Neural progenitor cell (in vitro differentiated cells): Measurements from ENCODE around the gene SLC24A4. TPM values are rescaled to one million over a fixed set of nuclear protein-coding genes. Genes with fewer than 3 reads are reported as not detected.

Source experiments
- DNase-seq: peaks from one replicate; pipeline ENCODE4 v3.0.0-alpha.2; 2016; ENCODE audit warnings: low spot score
- H2AFZ ChIP-seq: fragments of 200-600 bp; sonication (generic); replicated peaks from 2 replicates; pipeline ENCODE4 v1.6.1; 2016; ENCODE audit warnings: antibody characterized with exemption
- H3F3A ChIP-seq: fragments of 200-600 bp; sonication (generic); 2 replicates; pipeline ENCODE4 v1.6.1; 2016; ENCODE audit warnings: antibody characterized with exemption, low read depth
- H3K27ac ChIP-seq: fragments of 200-600 bp; sonication (generic); 2 replicates; pipeline ENCODE4 v1.5.1; 2016; ENCODE audit warnings: mild to moderate bottlenecking
- H3K27me3 ChIP-seq: fragments of 200-600 bp; sonication (generic); 2 replicates; pipeline ENCODE4 v1.6.1; 2016; ENCODE audit warnings: mild to moderate bottlenecking, moderate library complexity
- H3K36me3 ChIP-seq: fragments of 200-600 bp; sonication (generic); 2 replicates; pipeline ENCODE4 v1.5.1; 2016
- H3K4me1 ChIP-seq: fragments of 200-600 bp; sonication (generic); 2 replicates; pipeline ENCODE4 v1.6.1; 2016; ENCODE audit warnings: mixed run types
- H3K4me2 ChIP-seq: fragments of 200-600 bp; sonication (generic); 2 replicates; pipeline ENCODE4 v1.6.1; 2016
- H3K4me3 ChIP-seq: fragments of 200-600 bp; sonication (generic); 2 replicates; pipeline ENCODE4 v1.5.1; 2016
- H3K79me2 ChIP-seq: fragments of 200-600 bp; sonication (generic); 2 replicates; pipeline ENCODE4 v1.6.1; 2016; ENCODE audit warnings: low read depth
- H3K9ac ChIP-seq: fragments of 200-600 bp; sonication (generic); 2 replicates; pipeline ENCODE4 v1.6.1; 2016
- H3K9me3 ChIP-seq: fragments of 200-600 bp; sonication (generic); 2 replicates; pipeline ENCODE4 v1.5.1; 2016; ENCODE audit warnings: low read depth
- H4K20me1 ChIP-seq: fragments of 200-600 bp; sonication (generic); 2 replicates; pipeline ENCODE4 v1.6.1; 2016; ENCODE audit warnings: low read depth
- H3K27ac Mint-ChIP-seq: 3 replicates; pipeline ENCODE4 v1.8.0; 2021; ENCODE audit warnings: mixed read lengths
- H3K27me3 Mint-ChIP-seq: 2 replicates; pipeline ENCODE4 v1.8.0; 2022; ENCODE audit warnings: low read depth, mild to moderate bottlenecking, inconsistent platforms, moderate library complexity, mixed read lengths; ENCODE audit not compliant: insufficient read depth
- H3K36me3 Mint-ChIP-seq: 3 replicates; pipeline ENCODE4 v1.8.0; 2021; ENCODE audit warnings: mixed read lengths
- H3K4me1 Mint-ChIP-seq: 3 replicates; pipeline ENCODE4 v1.8.0; 2021; ENCODE audit warnings: mixed read lengths
- H3K4me3 Mint-ChIP-seq: 3 replicates; pipeline ENCODE4 v1.8.0; 2021; ENCODE audit warnings: mild to moderate bottlenecking, moderate library complexity, mixed read lengths
- H3K9me3 Mint-ChIP-seq: 3 replicates; pipeline ENCODE4 v1.8.0; 2020; ENCODE audit warnings: mixed read lengths
- EZH2 ChIP-seq: fragments of 200-600 bp; sonication (generic); IDR thresholded peaks from 2 replicates; pipeline ENCODE4 v1.6.1; 2017; ENCODE audit warnings: antibody characterized with exemption, mild to moderate bottlenecking, moderate library complexity
- EZH2phosphoT487 ChIP-seq: fragments of 200-600 bp; sonication (generic); IDR thresholded peaks from 2 replicates; pipeline ENCODE4 v1.6.1; 2017; ENCODE audit warnings: antibody characterized with exemption
- total RNA-seq: library from RNA; depleted of rRNA; stranded (reverse); fragments of >200 nt; gene quantifications from 2 replicates; pipeline ENCODE4 v1.2.3, GENCODE V29; 2015; ENCODE audit warnings: low replicate concordance
- TF ChIP-seq, protein P1 (sequence below): fragments of 200-600 bp; sonication (generic); IDR thresholded peaks from 2 replicates; pipeline ENCODE4 v1.5.1; 2017; ENCODE audit warnings: antibody characterized with exemption, mild to moderate bottlenecking

Gene SLC24A4
- total RNA-seq, 1 donor from 2014 or later = 0.73 TPM

DNA sequence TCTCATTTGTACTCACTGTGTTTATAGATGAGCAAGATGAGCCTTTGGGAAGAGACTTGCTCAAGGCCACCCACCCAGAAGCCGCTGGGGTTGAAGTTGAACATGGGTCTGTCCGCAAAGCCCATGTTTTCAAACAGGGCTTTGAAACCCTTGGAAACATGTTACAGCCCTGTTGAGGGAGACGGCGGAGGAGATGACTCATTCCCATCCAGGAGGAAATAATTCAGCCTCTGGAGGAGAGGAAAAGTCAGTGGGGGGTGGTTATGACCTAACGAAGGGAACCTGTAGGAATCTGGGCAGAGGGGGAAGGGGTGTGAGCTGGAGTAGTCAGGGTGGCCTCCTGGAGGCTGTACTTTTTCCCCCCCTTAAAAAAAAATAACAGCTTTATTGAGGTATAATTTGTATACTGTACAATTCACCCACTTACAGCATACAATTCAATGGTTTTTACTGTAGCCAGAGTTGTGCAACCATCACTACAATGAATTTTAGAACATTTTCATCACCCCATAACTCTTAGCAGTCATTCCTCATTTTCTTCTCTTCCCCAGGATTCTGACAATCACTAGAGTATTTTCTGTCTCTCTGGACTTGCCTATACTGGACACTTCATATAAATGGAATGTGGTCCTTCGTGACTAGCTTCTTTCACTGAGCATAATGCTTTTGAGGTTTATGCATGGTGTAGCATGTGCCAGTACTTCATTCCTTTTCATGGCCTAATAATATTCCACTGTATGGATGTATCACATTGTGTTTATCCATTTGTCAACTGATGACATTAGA, 188.7 kb downstream of the SLC24A4 start:
- H2AFZ ChIP-seq = no peak overlapping the region
- no peaks in the 10 kb centered on the region for H3K36me3 Mint-ChIP-seq
- H3K27me3 Mint-ChIP-seq = peaks cover 6% of the 10 kb centered on the region
- no peaks in the 10 kb centered on the region for H3K4me1 ChIP-seq
- H3K4me1 Mint-ChIP-seq = peaks cover 11% of the 10 kb centered on the region
- no peaks in the 10 kb centered on the region for H3K9me3 Mint-ChIP-seq
- H3K27ac Mint-ChIP-seq = no peak overlapping the region
- H3K9me3 ChIP-seq = no peaks in the 10 kb centered on the region
- H3K4me3 ChIP-seq = no peak overlapping the region
- DNase-seq = no peak
- no peaks in the 10 kb centered on the region for H4K20me1 ChIP-seq
- peaks cover 50% of the 10 kb centered on the region for H3K27me3 ChIP-seq
- TF ChIP-seq EZH2 (no peak), EZH2phosphoT487 (no peak)
- TF ChIP-seq, protein P1, sequence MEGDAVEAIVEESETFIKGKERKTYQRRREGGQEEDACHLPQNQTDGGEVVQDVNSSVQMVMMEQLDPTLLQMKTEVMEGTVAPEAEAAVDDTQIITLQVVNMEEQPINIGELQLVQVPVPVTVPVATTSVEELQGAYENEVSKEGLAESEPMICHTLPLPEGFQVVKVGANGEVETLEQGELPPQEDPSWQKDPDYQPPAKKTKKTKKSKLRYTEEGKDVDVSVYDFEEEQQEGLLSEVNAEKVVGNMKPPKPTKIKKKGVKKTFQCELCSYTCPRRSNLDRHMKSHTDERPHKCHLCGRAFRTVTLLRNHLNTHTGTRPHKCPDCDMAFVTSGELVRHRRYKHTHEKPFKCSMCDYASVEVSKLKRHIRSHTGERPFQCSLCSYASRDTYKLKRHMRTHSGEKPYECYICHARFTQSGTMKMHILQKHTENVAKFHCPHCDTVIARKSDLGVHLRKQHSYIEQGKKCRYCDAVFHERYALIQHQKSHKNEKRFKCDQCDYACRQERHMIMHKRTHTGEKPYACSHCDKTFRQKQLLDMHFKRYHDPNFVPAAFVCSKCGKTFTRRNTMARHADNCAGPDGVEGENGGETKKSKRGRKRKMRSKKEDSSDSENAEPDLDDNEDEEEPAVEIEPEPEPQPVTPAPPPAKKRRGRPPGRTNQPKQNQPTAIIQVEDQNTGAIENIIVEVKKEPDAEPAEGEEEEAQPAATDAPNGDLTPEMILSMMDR = no peak
- H3K4me2 ChIP-seq = no peak overlapping the region
- no peak overlapping the region for H3K9ac ChIP-seq
- H3K27ac ChIP-seq = no peak overlapping the region
- no peaks in the 10 kb centered on the region for H3K79me2 ChIP-seq
- no peak overlapping the region for H3K4me3 Mint-ChIP-seq
- no peaks in the 10 kb centered on the region for H3F3A ChIP-seq
- no peaks in the 10 kb centered on the region for H3K36me3 ChIP-seq

DNA sequence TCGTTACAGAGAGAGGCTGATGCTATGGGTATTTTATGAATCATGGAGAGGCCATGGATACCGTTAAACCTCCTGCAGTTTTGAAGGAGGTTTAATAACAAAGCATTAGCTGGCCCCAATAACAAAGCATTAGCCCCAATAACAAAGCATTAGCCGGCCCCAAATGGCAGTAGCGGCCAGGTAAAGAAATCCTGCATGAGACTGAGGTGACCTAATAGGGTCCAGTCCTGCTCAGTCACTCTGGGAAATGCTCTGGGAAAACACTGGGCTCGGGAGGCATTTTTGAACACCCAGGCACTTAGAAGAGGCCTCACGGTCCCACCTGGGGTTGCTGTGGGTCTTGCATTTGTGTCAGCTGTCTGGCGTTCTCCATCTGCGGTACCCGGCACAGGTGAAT, 189.8 kb downstream of the SLC24A4 start:
- Histone ChIP-seq H3K4me1 (no peaks in the 10 kb centered on the region), H3K27ac (no peak overlapping the region), H3K4me3 (peak overlapping the region; percentile 63), H3K36me3 (no peaks in the 10 kb centered on the region), H2AFZ (no peak overlapping the region), H3K9me3 (no peaks in the 10 kb centered on the region), H3F3A (no peaks in the 10 kb centered on the region), H3K27me3 (peaks cover 62% of the 10 kb centered on the region), H3K79me2 (no peaks in the 10 kb centered on the region), H3K4me2 (peak overlapping the region; percentile 96), H3K9ac (no peak overlapping the region), H4K20me1 (no peaks in the 10 kb centered on the region)
- Mint-ChIP-seq H3K9me3 (no peaks in the 10 kb centered on the region), H3K4me3 (peak overlapping the region; percentile 69), H3K4me1 (peaks cover 11% of the 10 kb centered on the region), H3K36me3 (no peaks in the 10 kb centered on the region), H3K27ac (no peak overlapping the region), H3K27me3 (peaks cover 9% of the 10 kb centered on the region)
- TF ChIP-seq, protein P1 = no peak
- TF ChIP-seq EZH2phosphoT487 (no peak), EZH2 (no peak)
- DNase-seq = no peak

DNA sequence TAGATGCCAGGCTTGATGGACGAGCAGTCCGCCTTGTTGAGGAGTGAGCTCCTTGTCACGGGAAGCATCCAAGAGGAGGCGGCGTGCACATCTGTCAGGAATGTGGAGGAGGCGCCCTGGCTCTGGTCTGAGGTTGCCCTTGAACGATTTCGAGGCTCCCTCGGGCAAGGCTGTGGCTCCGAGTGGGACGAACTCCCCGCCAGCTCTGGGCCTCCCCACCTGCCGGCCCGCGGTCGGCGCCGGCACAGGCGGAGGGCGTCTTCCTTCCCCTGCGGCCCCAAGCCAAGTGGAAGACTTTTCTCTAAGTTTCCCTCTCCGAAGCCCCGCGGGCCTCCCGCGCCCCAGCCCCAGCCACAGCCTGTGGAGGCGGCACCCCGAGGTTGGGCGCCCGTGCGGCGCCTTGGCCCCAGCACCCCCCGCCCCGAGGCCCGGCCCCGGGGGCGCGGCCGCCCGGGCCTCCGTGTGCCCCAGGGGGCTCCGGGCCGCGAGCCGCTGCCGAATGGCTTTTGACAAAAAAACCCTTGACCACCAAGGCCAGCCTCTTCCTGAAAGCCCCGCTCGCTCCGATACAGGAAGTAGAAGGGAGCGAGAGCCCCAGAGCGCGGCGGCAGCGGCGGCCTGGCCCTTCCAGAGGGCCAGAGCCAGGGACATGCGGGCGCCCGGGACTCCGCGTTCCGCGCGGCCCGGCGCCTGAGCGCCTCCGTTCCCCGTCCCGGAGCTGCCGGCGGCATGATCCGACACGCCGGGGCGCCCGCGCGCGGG, 190.4 kb downstream of the SLC24A4 start, which contains the start of gene RIN3:
Gene RIN3, plus strand, starts transcription at position 578 of the 762 bp plus-strand sequence. Its CDS starts 152 bp downstream, at position 730.
- DNase-seq = peak; percentile 78
- H3K4me1 Mint-ChIP-seq = peaks cover 11% of the 10 kb centered on the region
- Histone ChIP-seq H3K79me2 (no peaks in the 10 kb centered on the region), H3F3A (no peaks in the 10 kb centered on the region), H3K4me2 (peak within 1 kb of the TSS; percentile 96), H3K4me1 (no peaks in the 10 kb centered on the region), H3K9me3 (no peaks in the 10 kb centered on the region), H4K20me1 (no peaks in the 10 kb centered on the region), H3K4me3 (peak within 1 kb of the TSS; percentile 63), H3K27me3 (peaks cover 65% of the 10 kb centered on the region), H3K9ac (no peak within 1 kb of the TSS), H3K36me3 (no peaks in the 10 kb centered on the region), H3K27ac (no peak within 1 kb of the TSS), H2AFZ (peak within 1 kb of the TSS; percentile 93)
- peak within 1 kb of the TSS; percentile 79 for H3K4me3 Mint-ChIP-seq
- H3K9me3 Mint-ChIP-seq = no peaks in the 10 kb centered on the region
- TF ChIP-seq, protein P1 = no peak
- TF ChIP-seq EZH2phosphoT487 = no peak
- no peak for TF ChIP-seq EZH2
- H3K27ac Mint-ChIP-seq = no peak within 1 kb of the TSS
- peaks cover 9% of the 10 kb centered on the region for H3K27me3 Mint-ChIP-seq
- H3K36me3 Mint-ChIP-seq = no peaks in the 10 kb centered on the region
